HAP-1 (cell line): ENCODE measurements around the gene PTGS1.
"Not testable (repeated sequence)": the region's sequence is repeated elsewhere in the genome, so short reads cannot be mapped to it uniquely, and the experiment has no call there.

Source experiments
- DNase-seq, 2 experiments: peaks; one replicate each; pipeline ENCODE4 v3.0.0-alpha.2; 2016 to 2020; ENCODE audit warnings: low spot score in 2 of 2
- H3K27me3 ChIP-seq: fragments of 250-450 bp; sonication (Bioruptor Pico); 2 replicates; pipeline ENCODE4 v1.5.1; 2020; ENCODE audit warnings: low read depth, mild to moderate bottlenecking, moderate library complexity
- H3K36me3 ChIP-seq: fragments of 250-450 bp; sonication (Bioruptor Pico); replicated peaks from 2 replicates; pipeline ENCODE4 v1.5.1; 2020; ENCODE audit warnings: mild to moderate bottlenecking
- H3K4me1 ChIP-seq: fragments of 250-450 bp; sonication (Bioruptor Pico); 2 replicates; pipeline ENCODE4 v1.5.1; 2020; ENCODE audit warnings: mild to moderate bottlenecking
- H3K4me3 ChIP-seq: fragments of 250-450 bp; sonication (Bioruptor Pico); 2 replicates; pipeline ENCODE4 v1.5.1; 2020; ENCODE audit warnings: mild to moderate bottlenecking, moderate library complexity
- H3K9me3 ChIP-seq: fragments of 250-450 bp; sonication (Bioruptor Pico); 2 replicates; pipeline ENCODE4 v1.5.1; 2020; ENCODE audit warnings: mild to moderate bottlenecking, moderate library complexity
- in situ Hi-C: fragments of 300-500 bp; cut with MboI; formaldehyde crosslinking; loops from 3 replicates; pipeline ENCODE4 v1.14.3; 2020; ENCODE audit warnings: low sequenced_read_pairs, inconsistent platforms, mixed read lengths

The PTGS1 gene

DNA sequence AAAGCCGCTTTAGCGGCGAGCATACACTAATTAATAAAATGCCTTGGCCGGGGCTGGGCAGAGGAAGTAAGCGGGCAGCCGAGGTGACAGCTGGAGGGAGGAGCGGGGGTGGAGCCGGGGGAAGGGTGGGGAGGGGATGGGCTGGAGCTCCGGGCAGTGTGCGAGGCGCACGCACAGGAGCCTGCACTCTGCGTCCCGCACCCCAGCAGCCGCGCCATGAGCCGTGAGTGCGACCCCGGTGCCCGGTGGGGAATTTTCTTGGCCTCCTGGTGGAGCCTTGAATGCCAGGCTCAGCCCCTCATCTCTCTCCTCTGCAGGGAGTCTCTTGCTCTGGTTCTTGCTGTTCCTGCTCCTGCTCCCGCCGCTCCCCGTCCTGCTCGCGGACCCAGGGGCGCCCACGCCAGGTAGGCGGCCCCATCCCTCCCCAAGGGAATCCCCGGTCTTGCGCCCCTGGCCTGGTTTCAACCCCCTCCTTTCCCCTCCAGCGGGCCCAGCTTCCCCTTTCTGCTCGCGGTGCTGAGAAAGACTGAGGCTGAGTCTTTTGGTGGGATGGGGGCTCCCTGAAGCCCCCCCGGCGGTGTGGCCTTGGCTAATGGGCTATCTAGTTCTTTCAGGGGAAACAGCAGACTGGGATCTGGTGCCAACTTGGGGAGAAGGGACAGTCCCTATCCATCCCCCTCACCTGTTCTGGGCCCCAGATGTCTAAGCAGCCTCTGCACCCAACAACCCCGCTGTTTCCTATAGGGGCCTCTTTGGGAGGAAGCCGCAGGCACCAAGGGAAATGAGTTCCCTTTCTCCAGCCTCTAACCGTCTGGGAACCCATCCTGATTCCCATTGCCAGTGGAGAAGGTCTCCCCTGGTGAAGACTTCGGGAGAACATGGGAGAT is at the start of gene PTGS1:
Gene PTGS1 (plus strand): TSS at position 156 of the 887 bp plus-strand sequence. CDS start 61 bp downstream, at position 217.
- Histone ChIP-seq H3K27me3 (no peaks in the 10 kb centered on the region; the same call in 1 of the 2 replicates), H3K4me3 (peak within 1 kb of the TSS; percentile 25), H3K4me1 (0 out of 2 replicates have a peak, but pooled peaks cover 4% of the 10 kb centered on the region), H3K9me3 (no peaks in the 10 kb centered on the region), H3K36me3 (no peaks in the 10 kb centered on the region)
- in situ Hi-C loops: loop anchor here (10.0 kb wide), 1 partner anchor 434 kb away; the partner anchor contains the start of gene OR1K1
- peak; percentile 5 to 70 for DNase-seq

DNA sequence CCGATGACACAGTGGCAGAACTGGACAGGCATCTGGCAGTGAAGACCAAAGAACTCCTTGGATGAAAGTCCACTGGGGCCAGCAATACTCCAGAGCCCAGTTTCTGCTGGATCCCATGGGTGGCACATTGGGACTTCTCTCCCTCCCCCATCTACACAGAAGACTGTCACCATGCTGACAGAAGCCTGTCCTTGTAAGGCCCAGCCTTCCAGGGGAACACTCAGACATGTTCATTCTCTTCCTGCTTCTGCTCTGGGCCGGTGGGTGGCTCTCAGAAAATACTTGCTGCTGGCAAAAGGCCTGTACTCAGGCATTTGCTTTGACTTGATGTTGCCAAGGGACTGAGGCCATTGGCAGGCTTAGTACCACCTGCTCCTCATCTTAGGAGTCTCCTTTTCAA is 48.3 kb upstream of the PTGS1 start:
- H3K4me1 ChIP-seq: no peaks in the 10 kb centered on the region
- DNase-seq: no peak
- in situ Hi-C loops: no loop called here
- H3K36me3 ChIP-seq: peaks cover 42% of the 10 kb centered on the region
- H3K4me3 ChIP-seq: no peak overlapping the region
- no peaks in the 10 kb centered on the region for H3K27me3 ChIP-seq
- H3K9me3 ChIP-seq: no peaks in the 10 kb centered on the region

DNA sequence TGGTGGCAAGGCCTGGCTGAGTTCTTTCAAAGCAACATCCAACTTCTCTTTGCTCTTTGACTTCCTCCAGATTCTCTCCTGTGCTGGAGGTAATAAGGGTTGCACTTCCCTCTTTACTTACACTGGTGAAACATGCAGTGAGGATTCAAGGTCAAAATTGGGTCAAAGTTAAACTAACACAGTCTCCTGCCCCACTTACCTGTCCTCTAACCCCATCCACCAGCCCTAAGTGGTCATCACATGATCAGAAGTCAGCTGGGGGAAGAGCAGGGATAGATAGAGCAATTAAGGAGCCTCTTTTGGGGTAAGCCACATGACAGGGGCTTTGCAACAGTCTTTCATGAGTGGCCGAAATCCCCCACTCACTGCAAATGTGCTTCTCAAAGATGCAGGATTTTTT is 46.2 kb upstream of the PTGS1 start:
- H3K27me3 ChIP-seq, DNase-seq, in situ Hi-C loops, H3K4me1 ChIP-seq, H3K9me3 ChIP-seq, H3K4me3 ChIP-seq: not testable (repeated sequence)
- H3K36me3 ChIP-seq: peaks cover 40% of the 10 kb centered on the region

DNA sequence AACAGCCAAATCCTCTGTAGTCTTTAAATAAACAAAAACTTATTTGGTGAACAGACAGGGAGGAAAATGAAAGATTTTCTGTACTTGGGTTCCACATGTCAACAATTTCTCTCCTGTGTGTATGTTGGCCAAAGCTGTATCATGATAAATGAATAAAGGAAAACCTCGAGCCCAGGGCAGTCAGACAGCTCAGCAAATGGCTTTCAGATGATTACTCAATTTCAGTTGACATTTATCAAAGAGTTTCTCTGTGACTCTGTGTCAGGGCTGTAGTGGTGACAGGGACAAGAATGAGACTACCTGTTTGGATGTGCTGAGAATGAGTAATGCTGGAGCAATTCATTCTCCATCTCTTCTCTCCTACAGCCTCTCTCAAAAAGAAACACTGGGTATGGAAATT is 45.7 kb upstream of the PTGS1 start:
- Histone ChIP-seq H3K9me3 (no peaks in the 10 kb centered on the region), H3K4me3 (no peak overlapping the region), H3K4me1 (no peaks in the 10 kb centered on the region), H3K36me3 (peaks cover 40% of the 10 kb centered on the region), H3K27me3 (no peaks in the 10 kb centered on the region)
- in situ Hi-C loops: no loop called here
- DNase-seq: no peak

DNA sequence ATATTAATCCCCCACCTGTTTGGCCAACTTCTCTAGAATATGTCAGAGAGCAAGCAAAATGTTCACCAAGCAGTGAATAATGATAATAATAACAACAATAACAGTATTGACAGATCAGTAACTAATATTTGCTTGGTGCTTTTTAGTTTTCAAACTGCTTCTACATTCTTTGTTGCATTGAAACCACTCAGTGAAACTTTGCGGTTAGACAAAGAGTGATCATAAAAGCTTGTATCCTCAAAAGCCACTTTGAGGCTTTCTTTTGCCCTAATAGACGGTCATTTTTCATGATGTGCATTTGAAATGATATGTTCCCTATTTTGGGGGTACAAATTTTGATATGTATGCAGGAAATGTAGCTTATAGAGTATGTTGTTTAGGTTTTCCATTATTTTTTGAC is 43.6 kb upstream of the PTGS1 start:
- Histone ChIP-seq H3K4me1 (peaks cover 3% of the 10 kb centered on the region; the same call in 1 of the 2 replicates), H3K4me3 (no peak overlapping the region), H3K27me3 (no peaks in the 10 kb centered on the region), H3K9me3 (no peaks in the 10 kb centered on the region), H3K36me3 (peaks cover 40% of the 10 kb centered on the region)
- in situ Hi-C loops: no loop called here
- DNase-seq: no peak

DNA sequence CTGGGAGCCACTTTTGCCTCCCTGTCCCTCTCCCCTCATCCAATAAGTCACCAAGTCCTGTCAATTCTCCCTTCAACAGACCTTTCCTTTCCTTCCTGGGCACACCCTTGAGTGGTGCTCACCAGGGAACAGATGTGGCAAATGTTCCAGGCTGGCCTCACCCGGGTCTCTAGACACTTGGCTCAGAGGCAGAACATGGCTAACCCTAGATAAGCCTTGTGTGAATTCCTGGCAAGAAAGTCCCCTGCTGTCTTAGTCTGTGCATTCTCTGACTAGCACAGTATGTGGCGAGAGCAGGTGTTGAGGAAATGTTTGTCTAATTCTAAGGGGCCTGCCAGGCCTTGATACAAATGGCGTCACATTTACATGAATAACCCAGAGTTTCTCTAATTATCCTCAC is 41.2 kb upstream of the PTGS1 start:
- Histone ChIP-seq H3K36me3 (peaks cover 17% of the 10 kb centered on the region), H3K27me3 (no peaks in the 10 kb centered on the region), H3K4me3 (no peak overlapping the region), H3K4me1 (peaks cover 10% of the 10 kb centered on the region), H3K9me3 (no peaks in the 10 kb centered on the region)
- in situ Hi-C loops: no loop called here
- DNase-seq: no peak

DNA sequence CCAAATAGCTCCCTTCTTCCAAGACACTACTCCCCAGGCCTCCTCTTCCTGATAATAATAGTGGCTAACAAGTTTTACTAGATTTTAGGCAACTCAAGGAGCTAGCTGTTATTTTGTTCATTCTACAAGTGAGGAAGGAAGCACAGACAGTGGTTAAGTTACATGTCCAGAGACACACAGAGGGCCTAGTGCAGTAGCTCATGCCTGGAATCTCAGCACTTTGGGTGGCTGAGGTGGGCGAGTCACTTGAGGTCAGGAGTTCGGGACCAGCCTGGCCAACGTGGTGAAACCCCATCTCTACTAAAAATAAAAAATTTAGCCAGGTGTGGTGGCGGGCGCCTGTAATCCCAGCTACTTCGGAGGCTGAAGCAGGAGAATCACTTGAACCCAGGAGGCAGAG is 40.4 kb upstream of the PTGS1 start:
- H3K4me1 ChIP-seq, H3K27me3 ChIP-seq, in situ Hi-C loops, DNase-seq, H3K4me3 ChIP-seq, H3K9me3 ChIP-seq: not testable (repeated sequence)
- peaks cover 12% of the 10 kb centered on the region for H3K36me3 ChIP-seq

DNA sequence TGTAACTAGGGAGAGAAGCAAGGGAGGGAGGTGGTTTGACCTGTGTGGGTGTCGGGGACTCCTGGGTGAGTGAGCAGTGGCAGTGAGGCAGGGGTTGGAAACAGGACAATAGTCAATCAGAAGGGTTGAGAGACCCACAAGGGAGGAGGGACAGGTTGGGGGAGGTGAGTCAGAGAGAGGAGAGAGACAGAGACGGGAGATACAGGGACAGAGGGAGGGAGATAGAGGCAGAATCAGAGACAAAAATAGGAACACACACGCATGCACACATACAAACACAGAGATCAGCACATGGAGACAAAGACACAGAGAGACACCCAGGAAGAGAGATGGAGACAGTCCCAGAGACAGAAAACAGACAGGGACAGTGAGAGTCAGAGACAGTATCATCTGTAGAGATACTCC is 39.3 kb upstream of the PTGS1 start:
- peaks cover 12% of the 10 kb centered on the region; the same call in 1 of the 2 replicates for H3K36me3 ChIP-seq
- no peak overlapping the region for H3K4me3 ChIP-seq
- in situ Hi-C loops: no loop called here
- H3K4me1 ChIP-seq: peaks cover 10% of the 10 kb centered on the region
- no peaks in the 10 kb centered on the region for H3K9me3 ChIP-seq
- DNase-seq: no peak
- no peaks in the 10 kb centered on the region for H3K27me3 ChIP-seq

DNA sequence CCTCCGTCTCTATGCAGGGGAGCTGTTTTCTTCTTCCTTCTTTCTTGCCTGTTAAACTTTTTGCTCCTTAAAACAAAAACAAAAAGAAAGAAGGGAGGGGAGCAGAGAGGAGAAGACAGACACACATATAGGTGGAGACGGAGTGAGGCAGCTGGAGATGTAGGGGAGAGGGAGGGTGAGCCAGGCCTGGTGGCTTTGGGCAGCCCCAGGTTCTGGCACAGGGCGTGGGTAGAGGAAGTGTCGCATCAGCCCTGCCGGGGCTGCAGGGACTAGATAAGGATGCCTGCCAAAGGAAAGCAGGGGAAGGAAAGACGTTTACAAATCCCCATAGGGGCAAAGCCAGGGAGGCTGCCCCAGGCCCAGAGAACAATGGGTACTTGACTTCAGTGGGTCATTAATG is 38.7 kb upstream of the PTGS1 start:
- Histone ChIP-seq H3K36me3 (peaks cover 7% of the 10 kb centered on the region; the same call in 1 of the 2 replicates), H3K27me3 (no peaks in the 10 kb centered on the region), H3K4me1 (peaks cover 10% of the 10 kb centered on the region), H3K9me3 (no peaks in the 10 kb centered on the region), H3K4me3 (no peak overlapping the region)
- in situ Hi-C loops: no loop called here
- DNase-seq: no peak

DNA sequence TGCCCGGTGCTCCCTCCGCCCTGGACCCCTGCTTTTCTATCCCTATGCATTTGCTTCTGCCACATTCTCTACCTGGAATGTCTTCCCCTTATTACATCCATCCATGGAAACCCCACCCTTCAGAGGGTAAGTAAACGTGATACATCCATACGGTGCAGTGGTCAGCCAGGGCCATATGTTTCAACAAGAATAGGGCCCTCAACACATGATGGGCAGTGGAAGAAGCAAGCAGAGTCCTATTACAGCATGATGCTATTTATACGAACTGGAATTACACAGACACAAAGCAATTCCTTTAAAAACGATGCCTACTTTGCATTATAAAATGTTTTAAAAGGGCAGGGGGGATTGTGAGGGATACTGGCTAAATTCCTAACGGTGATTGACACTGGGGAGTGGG is 38.2 kb upstream of the PTGS1 start:
- Histone ChIP-seq H3K4me3 (no peak overlapping the region), H3K36me3 (0 out of 2 replicates have a peak, but pooled peaks cover 5% of the 10 kb centered on the region), H3K4me1 (peaks cover 10% of the 10 kb centered on the region), H3K27me3 (no peaks in the 10 kb centered on the region), H3K9me3 (no peaks in the 10 kb centered on the region)
- in situ Hi-C loops: no loop called here
- DNase-seq: peak in 1 of 2 experiments; percentile 34

DNA sequence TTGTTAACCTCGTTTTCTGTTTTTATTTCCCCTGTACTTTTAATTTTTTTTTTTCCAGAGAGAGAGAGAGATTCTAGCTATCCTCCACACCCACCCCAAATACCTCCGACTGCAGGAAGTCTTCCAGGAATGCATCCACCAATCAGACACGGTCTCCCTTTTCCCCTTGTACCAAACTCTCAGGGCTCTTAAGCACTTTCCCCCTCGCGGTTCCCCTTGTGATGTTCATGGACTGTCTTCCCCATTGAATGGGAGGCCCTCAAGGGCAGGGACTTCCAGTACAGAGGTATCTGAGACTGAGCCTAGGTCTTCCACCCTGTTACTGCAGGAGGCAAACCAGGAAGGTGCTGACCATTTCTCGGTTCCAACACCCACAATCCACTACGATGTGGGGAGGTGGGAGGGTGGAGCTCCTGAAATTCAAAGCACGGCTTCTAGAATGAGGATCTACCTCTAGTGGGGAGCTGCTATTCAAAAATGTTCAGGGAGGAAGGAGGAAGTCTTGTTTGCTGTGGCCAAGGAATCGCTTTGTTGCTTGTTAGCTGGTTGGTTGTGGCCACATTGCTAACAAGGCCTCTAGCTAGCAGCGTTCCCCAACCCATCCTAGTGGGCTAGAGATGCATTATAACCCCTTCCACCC is 37.5 kb upstream of the PTGS1 start:
- H3K9me3 ChIP-seq: no peaks in the 10 kb centered on the region
- no peaks in the 10 kb centered on the region for H3K27me3 ChIP-seq
- 0 out of 2 replicates have a peak, but pooled peaks cover 5% of the 10 kb centered on the region for H3K36me3 ChIP-seq
- no peak overlapping the region for H3K4me3 ChIP-seq
- no peak for DNase-seq
- in situ Hi-C loops: no loop called here
- peaks cover 10% of the 10 kb centered on the region for H3K4me1 ChIP-seq

DNA sequence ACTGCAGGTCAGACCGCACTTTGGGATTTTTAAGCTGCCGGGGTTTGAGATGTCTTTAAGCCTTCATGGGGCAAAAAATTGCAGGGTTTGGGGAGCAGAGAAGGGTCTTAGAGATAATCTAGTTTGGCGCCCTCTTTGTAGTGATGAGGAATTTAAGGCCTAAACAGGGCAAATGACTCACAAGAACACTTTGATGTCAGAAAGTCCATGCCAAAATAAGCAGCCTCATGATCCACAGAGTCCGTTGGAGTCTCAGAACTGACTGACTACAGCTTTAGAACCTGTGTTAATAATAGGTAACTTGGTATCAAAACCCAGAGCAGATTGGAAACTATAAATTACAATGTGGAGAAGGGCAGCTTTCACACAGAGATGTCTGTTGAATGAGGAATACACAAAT is 35.9 kb upstream of the PTGS1 start:
- Histone ChIP-seq H3K9me3 (no peaks in the 10 kb centered on the region), H3K36me3 (no peaks in the 10 kb centered on the region), H3K4me1 (peaks cover 10% of the 10 kb centered on the region), H3K27me3 (no peaks in the 10 kb centered on the region), H3K4me3 (no peak overlapping the region)
- no peak for DNase-seq
- in situ Hi-C loops: no loop called here

DNA sequence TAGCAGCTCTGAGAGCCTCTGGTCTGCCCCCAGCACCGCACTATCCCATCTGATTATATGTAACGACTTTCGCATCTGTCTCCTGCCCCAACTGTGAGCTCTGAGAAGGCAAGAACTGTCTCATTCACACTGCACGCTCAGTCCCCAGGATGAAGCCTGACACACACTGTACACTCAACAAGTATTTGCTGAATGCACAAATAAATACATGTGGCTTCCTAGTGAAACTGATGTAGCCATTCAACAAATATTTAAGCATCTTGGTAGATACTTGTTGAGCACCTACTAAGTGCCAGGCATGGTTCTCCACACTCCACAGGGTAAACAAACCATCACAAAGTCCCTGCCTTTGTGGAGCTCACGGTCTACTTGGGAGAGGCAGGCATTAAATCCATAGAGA is 34.6 kb upstream of the PTGS1 start:
- Histone ChIP-seq H3K4me3 (no peak overlapping the region), H3K36me3 (no peaks in the 10 kb centered on the region), H3K9me3 (no peaks in the 10 kb centered on the region), H3K27me3 (no peaks in the 10 kb centered on the region), H3K4me1 (peaks cover 10% of the 10 kb centered on the region)
- no peak for DNase-seq
- in situ Hi-C loops: no loop called here

DNA sequence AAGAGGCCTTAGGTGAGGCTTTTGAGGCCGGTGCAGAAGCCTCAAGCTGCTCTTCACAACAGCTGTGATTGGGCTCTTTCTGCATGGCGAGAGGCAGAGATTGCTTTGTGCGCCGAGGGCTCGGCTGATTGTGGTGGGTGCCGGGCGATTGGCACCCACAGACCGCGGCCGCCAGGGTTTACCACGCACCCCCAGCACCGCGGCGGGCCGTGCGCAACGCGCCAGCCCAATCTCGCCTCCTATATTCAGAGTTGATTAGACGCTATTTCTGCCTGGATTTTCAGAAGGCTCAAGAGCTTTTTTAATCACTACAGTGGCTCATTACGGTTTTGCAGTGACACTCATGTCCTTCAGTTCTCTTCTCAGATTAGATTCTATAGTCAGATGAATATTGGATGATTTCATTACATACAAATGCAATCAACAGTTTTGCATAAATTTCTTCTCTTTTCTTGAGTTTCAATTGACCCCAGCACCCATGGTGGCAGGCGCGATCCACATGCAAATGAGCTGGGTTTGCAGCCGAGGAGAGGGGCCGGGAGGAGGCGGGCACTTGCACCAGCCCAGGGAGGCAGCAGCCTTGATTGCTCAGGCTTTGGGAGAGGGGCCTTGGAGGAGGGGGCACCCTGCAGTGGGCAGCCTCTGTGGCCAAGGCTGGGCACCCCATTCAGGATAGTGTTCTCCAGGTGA is 33.8 kb upstream of the PTGS1 start:
- DNase-seq: no peak
- Histone ChIP-seq H3K4me1 (peaks cover 8% of the 10 kb centered on the region), H3K27me3 (no peaks in the 10 kb centered on the region), H3K36me3 (no peaks in the 10 kb centered on the region), H3K9me3 (no peaks in the 10 kb centered on the region), H3K4me3 (no peak overlapping the region)
- in situ Hi-C loops: no loop called here
